Lower lobe of right lung (tissue), 2 donors: ENCODE results near the gene GPRC5D. TPM values are rescaled to one million over a fixed set of nuclear protein-coding genes. Genes with fewer than 3 reads are reported as not detected.

Source experiments
- ATAC-seq, 2 donors: fragments of 200-7000 bp; cut with Tn5 transposase; one replicate each; pipeline ENCODE4 v1.9.1; 2020 to 2022; ENCODE audit warnings: mild to moderate bottlenecking in 2 of 2, moderate library complexity in 2 of 2
- DNase-seq: peaks from one replicate; pipeline ENCODE4 v3.0.0-alpha.2; 2020
- H3K27ac ChIP-seq: fragments of 200-600 bp; one replicate; pipeline ENCODE4 v1.8.0; 2022
- H3K27me3 ChIP-seq: fragments of 200-600 bp; one replicate; pipeline ENCODE4 v1.8.0; 2022; ENCODE audit warnings: low read depth
- H3K36me3 ChIP-seq: fragments of 200-600 bp; one replicate; pipeline ENCODE4 v1.8.0; 2022; ENCODE audit warnings: mild to moderate bottlenecking
- H3K4me1 ChIP-seq: fragments of 200-600 bp; one replicate; pipeline ENCODE4 v1.8.0; 2022
- H3K4me3 ChIP-seq: fragments of 200-600 bp; one replicate; pipeline ENCODE4 v1.8.0; 2022; ENCODE audit warnings: mild to moderate bottlenecking
- H3K9me3 ChIP-seq: fragments of 200-600 bp; one replicate; pipeline ENCODE4 v1.8.0; 2022
- intact Hi-C: fragments of 100-400 bp; cut with DNase I; formaldehyde crosslinking; loops from one replicate; pipeline ENCODE4 v1.11.0; 2022
- long read RNA-seq: library from polyadenylated mRNA; unstranded; transcript quantifications from one replicate; pipeline ENCODE4 v2.0.0, GENCODE V29; 2021
- total RNA-seq: library from RNA; stranded (reverse); fragmentation: NEBNext Ultra II Directional; extraction: Animal tissue kit (Norgen Biotek cat#: 25700); gene quantifications from one replicate; pipeline ENCODE4 v1.2.1, GENCODE V29; 2021
- TF ChIP-seq, protein P1 (sequence below): fragments of 200-600 bp; IDR thresholded peaks from one replicate; pipeline ENCODE4 v1.8.0; 2022; ENCODE audit warnings: antibody characterized with exemption, mild to moderate bottlenecking
- donor health status: DM: no; HTN: yes; CAD: no; lungs with severe emphysema.

Gene GPRC5D
- total RNA-seq, result not detected
- long read RNA-seq, partial matches to known transcripts, result 0 of 5 reads
- long read RNA-seq, other reads (novel, unspliced or antisense), result 5 of 5 reads

DNA sequence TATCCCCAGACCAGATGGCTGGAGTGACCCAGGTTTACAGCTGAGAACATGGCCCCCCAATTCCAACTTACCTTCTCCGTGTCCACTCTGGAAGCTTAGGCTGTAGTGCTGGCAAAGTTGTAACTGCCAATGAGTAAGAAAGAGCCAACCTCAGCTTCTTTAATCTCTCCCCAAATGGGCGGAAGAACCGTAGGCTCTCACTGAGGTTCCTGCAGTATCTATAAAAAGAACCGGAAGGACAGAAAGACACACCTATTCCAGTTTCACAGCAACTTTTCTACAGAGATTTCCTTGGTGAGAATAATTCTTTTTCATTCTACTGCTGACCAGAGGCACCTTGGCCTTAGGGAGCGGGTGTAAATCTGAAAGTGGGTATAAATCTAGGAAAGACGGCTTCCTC is at the start of gene GPRC5D:
TSS of gene GPRC5D (minus strand) at position 135 of the 400 bp plus-strand sequence. CDS start 1,786 bp downstream, outside the sequence.
- Histone ChIP-seq H3K36me3 (no peaks in the 10 kb centered on the region), H3K27me3 (no peaks in the 10 kb centered on the region), H3K4me1 (no peaks in the 10 kb centered on the region), H3K9me3 (no peaks in the 10 kb centered on the region), H3K4me3 (no peak within 1 kb of the TSS), H3K27ac (no peak within 1 kb of the TSS)
- DNase-seq, result no peak
- intact Hi-C loops, result no loop called here
- ATAC-seq, result peak in 1 of 2 donors; percentile 9
- TF ChIP-seq, protein P1, sequence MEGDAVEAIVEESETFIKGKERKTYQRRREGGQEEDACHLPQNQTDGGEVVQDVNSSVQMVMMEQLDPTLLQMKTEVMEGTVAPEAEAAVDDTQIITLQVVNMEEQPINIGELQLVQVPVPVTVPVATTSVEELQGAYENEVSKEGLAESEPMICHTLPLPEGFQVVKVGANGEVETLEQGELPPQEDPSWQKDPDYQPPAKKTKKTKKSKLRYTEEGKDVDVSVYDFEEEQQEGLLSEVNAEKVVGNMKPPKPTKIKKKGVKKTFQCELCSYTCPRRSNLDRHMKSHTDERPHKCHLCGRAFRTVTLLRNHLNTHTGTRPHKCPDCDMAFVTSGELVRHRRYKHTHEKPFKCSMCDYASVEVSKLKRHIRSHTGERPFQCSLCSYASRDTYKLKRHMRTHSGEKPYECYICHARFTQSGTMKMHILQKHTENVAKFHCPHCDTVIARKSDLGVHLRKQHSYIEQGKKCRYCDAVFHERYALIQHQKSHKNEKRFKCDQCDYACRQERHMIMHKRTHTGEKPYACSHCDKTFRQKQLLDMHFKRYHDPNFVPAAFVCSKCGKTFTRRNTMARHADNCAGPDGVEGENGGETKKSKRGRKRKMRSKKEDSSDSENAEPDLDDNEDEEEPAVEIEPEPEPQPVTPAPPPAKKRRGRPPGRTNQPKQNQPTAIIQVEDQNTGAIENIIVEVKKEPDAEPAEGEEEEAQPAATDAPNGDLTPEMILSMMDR, result no peak

- TF ChIP-seq, protein P1, result no peak
- peaks cover 37% of the 10 kb centered on the region for H3K4me1 ChIP-seq
- intact Hi-C loops, result no loop called here
Measured at GRCh38 chr12:13001775-13002040, 49.7 kb upstream of the GPRC5D start.

GRCh38 chr12:13000925-13001774 is 49.2 kb upstream of the GPRC5D start:
- H3K36me3 ChIP-seq, result no peaks in the 10 kb centered on the region
- TF ChIP-seq, protein P1, result peak; percentile 51
- H3K4me3 ChIP-seq, result peak overlapping the region; percentile 83
- peak; percentile 79 for DNase-seq
- intact Hi-C loops, result no loop called here
- peak overlapping the region; percentile 92 for H3K27ac ChIP-seq
- no peaks in the 10 kb centered on the region for H3K9me3 ChIP-seq
- ATAC-seq, result peak; percentile 64 to 67
- no peaks in the 10 kb centered on the region for H3K27me3 ChIP-seq
- H3K4me1 ChIP-seq, result peaks cover 39% of the 10 kb centered on the region

More at GRCh38 chr12:13001775-13002040, 49.7 kb upstream of the GPRC5D start:
- Histone ChIP-seq H3K27ac (peak overlapping the region; percentile 92), H3K36me3 (no peaks in the 10 kb centered on the region), H3K4me3 (peak overlapping the region; percentile 83), H3K27me3 (no peaks in the 10 kb centered on the region), H3K9me3 (no peaks in the 10 kb centered on the region)
- ATAC-seq, result no peak
- DNase-seq, result no peak

GRCh38 chr12:13000616-13000924 is 48.6 kb upstream of the GPRC5D start:
- peak; percentile 61 for ATAC-seq
- Histone ChIP-seq H3K9me3 (no peaks in the 10 kb centered on the region), H3K36me3 (no peaks in the 10 kb centered on the region), H3K27me3 (no peaks in the 10 kb centered on the region), H3K27ac (peak overlapping the region; percentile 92), H3K4me1 (peaks cover 39% of the 10 kb centered on the region), H3K4me3 (peak overlapping the region; percentile 83)
- TF ChIP-seq, protein P1, result no peak
- no peak for DNase-seq
- intact Hi-C loops, result no loop called here

GRCh38 chr12:12999959-13000615 is 48.1 kb upstream of the GPRC5D start, which contains the start of gene HEBP1:
Gene HEBP1 (minus strand): TSS chr12:13000265. CDS start chr12:13000114, 151 bp downstream.
- H3K4me1 ChIP-seq, result peaks cover 39% of the 10 kb centered on the region
- H3K36me3 ChIP-seq, result no peaks in the 10 kb centered on the region
- TF ChIP-seq, protein P1, result no peak
- DNase-seq, result peak; percentile 96
- no peaks in the 10 kb centered on the region for H3K9me3 ChIP-seq
- intact Hi-C loops, result no loop called here
- H3K27ac ChIP-seq, result peak within 1 kb of the TSS; percentile 92
- peak within 1 kb of the TSS; percentile 83 for H3K4me3 ChIP-seq
- ATAC-seq, result peak; percentile 96
- no peaks in the 10 kb centered on the region for H3K27me3 ChIP-seq
